SJSA1 (cell line): ENCODE data around the gene ANKRD42. TPM values are rescaled to one million over a fixed set of nuclear protein-coding genes. Genes with fewer than 3 reads are reported as not detected.

Experiments used
- total RNA-seq: library from RNA; depleted of rRNA; stranded (reverse); fragments of >200 nt; shearing (Covaris generic); gene quantifications from 2 replicates; pipeline ENCODE4 v1.2.3, GENCODE V29; 2014; rRNA removed

The ANKRD42 gene
- total RNA-seq, 1 experiment from 2014 or later = 3.5 TPM

Other genes with a start within 250 kb of the ANKRD42 start
- gene RAB30, start 121.8 kb upstream of the ANKRD42 start, total RNA-seq = 6.5 and 10.2 TPM in 2 replicates
- gene PCF11, start 36.6 kb upstream of the ANKRD42 start, total RNA-seq = 25.2 and 32.2 TPM in 2 replicates
- gene CCDC90B, start 92.7 kb downstream of the ANKRD42 start, total RNA-seq = 32.2 and 45.1 TPM in 2 replicates